HG03460 (cell line): ENCODE measurements around the gene PRKCG.
A peak's percentile ranks its signal among the peaks of the same experiment; 100 is the strongest.
"Not testable (repeated sequence)": the region's sequence is repeated elsewhere in the genome, so short reads cannot be mapped to it uniquely, and the experiment has no call there.

ENCODE experiments used
- ATAC-seq: cut with Tn5 transposase; IDR thresholded peaks from one replicate; pipeline ENCODE4 v1.9.1; 2021; ENCODE audit not compliant: unreplicated experiment

PRKCG gene

GRCh38 chr19:53881482-53882390 is at the start of gene PRKCG:
PRKCG (plus strand) TSS chr19:53882197; CDS start chr19:53882495, 298 bp downstream.
- no peak for ATAC-seq

DNA sequence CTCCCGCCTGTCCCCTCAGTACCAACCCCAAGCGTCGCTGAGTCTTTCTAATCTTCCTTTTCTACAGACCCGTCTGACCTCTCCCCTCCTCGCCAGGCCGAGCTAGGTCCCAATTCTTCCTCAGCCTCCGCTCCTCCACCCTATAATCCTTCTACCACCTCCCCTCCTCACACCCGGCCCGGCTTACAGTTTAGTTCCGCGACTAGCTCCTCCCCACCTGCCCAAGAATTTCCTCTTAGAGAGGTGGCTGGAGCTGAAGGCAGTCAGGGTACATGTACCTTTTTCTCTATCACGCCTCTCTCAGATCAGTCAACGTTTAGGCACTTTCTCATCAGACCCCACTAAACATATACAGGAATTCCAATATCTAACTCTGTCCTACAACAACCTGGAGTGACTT is 49.1 kb upstream of the PRKCG start:
- ATAC-seq, result not testable (repeated sequence)

DNA sequence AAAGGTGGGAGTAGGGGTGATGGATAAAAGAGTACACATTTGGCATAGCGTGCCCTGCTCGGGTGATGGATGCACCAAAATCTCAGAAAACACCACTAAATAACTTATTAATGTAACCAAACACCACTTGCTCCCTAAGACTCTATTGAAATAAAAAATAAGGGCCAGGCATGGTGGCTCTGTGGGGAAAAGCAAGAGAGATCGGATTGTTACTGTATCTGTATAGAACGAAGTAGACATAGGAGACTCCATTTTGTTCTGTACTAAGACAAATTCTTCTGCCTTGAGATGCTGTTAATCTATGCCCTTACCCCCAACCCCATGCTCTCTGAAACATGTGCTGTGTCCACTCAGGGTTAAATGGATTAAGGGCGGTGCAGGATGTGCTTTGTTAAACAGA is 43.6 kb upstream of the PRKCG start:
- not testable (repeated sequence) for ATAC-seq

DNA sequence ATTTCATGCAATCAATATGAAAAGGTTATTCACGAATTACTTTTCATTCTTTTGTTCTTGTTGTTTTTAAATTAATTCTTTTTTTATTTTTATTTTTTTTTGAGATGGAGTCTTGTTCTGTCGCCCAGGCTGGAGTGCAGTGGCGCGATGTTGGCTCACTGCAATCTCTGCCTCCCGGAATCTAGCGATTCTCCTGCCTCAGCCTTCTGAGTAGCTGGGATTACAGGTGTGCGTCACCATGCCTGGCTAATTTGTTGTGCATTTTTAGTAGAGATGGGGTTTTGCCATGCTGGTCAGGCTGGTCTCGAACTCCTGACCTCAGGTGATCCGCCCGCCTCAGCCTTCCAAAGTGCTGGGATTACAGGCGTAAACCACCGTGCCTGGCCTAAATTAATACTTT is 41.8 kb upstream of the PRKCG start:
- not testable (repeated sequence) for ATAC-seq

GRCh38 chr19:53840914-53841313 is 41.1 kb upstream of the PRKCG start:
- ATAC-seq, result not testable (repeated sequence)

DNA sequence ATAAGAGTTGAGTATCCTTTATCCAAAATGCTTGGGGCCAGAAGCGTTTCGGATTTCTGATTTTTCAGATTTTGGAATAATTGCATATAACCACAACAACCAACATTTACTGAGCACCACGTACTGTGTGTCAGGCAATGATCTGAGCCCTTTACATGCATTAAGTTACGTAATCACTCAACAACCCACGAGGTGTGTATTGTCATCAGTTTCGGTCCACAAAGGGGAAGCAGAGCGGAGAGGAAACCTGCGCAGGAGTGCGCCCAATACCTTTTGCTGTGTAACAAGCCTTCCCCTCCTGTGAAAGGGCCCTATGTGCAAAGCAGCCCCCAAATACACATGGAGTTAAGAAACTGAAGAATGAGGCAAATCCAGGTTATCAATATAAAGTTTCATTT is 37.1 kb upstream of the PRKCG start:
- no peak for ATAC-seq

DNA sequence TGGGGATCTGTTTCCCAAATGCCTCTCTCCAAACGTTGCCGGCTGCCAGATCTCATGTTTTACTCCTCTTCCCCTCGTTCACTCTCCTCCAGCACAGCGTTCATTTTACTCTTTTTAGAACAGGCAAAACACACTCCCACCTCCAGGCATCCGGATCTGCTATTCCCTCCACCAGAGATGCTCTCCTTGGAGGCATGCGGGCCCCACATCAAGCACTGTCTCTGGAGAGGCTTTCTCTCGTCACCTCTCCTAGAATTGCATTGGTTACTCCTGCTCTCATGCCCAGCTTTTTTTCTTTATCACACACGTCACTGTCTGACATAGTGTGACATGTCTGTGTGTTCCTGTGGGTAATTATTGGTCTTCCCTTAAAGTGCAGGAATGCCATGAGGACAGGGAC is 34.4 kb upstream of the PRKCG start:
- ATAC-seq, result no peak

DNA sequence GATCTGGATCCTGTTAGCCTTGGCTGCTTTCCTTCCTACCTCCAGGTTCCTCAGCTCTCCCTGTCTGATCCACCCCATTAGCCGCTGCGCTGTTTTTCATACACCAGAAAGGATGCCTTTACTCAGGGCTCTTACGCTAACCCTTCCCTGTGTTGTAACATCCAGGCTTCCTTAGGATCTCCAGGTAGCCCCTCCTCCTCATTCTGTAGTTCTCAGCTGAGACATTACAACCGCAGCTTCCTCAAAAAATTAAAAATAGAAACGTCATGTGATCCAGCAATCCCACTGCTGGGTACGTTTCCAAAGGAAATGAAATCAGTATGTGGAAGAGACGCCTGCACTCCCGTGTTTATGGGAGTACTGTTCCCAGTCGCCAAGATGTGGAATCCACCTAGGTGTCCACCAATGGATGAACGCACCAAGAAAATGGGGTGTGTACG is 32.7 kb upstream of the PRKCG start:
- no peak for ATAC-seq

DNA sequence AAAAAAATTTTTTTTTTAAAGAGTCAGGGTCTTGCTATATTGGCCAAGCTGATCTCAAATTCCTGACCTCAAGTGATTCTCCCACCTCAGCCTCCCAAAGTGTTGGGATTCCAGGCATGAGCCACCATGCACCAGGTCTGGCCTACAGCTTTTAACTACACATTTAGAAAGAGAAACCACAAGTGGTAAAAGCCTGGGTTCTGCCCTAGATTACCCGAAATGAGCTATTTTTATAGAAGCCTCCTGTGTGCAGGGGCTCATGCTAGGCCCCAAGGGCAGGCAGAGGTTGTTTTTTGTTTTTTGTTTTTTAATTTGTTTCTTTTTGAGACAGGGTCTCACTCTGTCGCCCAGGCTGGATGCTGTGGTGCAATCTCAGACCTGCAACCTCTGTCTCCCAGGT is 28.3 kb upstream of the PRKCG start:
- no peak for ATAC-seq

GRCh38 chr19:53864308-53864836 is 17.6 kb upstream of the PRKCG start:
- no peak for ATAC-seq

GRCh38 chr19:53865523-53865917 is 16.5 kb upstream of the PRKCG start:
- ATAC-seq, result no peak

GRCh38 chr19:53865918-53866864 is 15.8 kb upstream of the PRKCG start:
- no peak for ATAC-seq

DNA sequence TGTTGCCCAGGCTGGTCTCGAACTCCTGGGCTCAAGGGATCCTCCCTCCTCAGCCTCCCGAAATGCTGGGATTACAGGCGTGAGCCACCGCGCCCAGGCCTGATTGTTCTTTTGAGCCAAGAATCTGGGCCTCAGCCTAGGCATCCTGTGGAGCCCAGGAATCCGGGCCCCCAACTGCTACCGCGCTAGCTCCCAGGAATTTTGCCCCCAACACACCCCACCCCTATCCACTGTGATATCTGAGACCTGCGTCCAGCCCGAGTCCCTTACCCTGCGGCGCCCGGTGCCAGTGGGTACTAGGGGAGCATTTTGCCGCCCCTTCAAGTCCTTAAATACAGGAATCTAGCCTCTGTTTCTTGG is 15.2 kb upstream of the PRKCG start:
- no peak for ATAC-seq

GRCh38 chr19:53867225-53868090 is 14.5 kb upstream of the PRKCG start, which contains the start of gene MYADM:
MYADM (plus strand) TSS chr19:53867883; CDS start chr19:53873530, 5,647 bp downstream.
- ATAC-seq, result peak; percentile 58

GRCh38 chr19:53868091-53868891 is 13.7 kb upstream of the PRKCG start:
- no peak for ATAC-seq

- ATAC-seq, result peak; percentile 28
These were observed 12.8 kb upstream of the PRKCG start for GRCh38 chr19:53868892-53869804.

- ATAC-seq, result not testable (repeated sequence)
These were observed 12.1 kb upstream of the PRKCG start for GRCh38 chr19:53869805-53870484.

DNA sequence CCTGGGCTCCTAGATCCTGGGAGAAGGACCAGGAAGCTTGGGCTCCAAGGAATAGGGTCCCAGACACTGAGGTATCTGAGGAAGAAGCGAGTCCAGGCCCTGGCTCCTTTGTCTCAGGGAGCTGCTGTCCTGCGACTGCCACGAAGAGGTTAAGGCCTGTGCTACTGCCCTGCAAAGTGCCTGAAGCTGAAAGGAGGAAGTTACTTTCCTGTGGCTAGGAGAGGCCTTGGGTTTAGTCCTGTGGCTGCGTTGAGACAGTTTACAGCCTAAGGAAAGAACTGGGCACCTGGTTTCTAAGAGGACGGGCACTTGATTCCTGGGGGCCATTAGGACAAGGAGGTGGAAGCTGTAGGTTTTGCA is 11.5 kb upstream of the PRKCG start:
- ATAC-seq, result no peak
